Stomach (tissue), 9 donors: ENCODE data around the gene TENT5C. TPM values are rescaled to one million over a fixed set of nuclear protein-coding genes. Genes with fewer than 3 reads are reported as not detected.

Experiments
- DNase-seq, 2 donors: peaks; one replicate each; pipeline versions ENCODE4 v3.0.0 to v3.0.0-alpha.2; 2013 to 2019
- H3K27ac ChIP-seq, 5 donors: fragments of 200-600 bp in 4 of 5; sonication (generic) in 4 of 5; one replicate each; pipeline ENCODE4 v1.5.1; 2013 to 2019; ENCODE audit warnings: mild to moderate bottlenecking in 1 of 5, moderate library complexity in 1 of 5
- H3K27me3 ChIP-seq, 3 donors: fragments of 200-600 bp; sonication (generic); one replicate each; pipeline ENCODE4 v1.5.1; 2017 to 2019; ENCODE audit warnings: mixed run types in 1 of 3
- H3K36me3 ChIP-seq, 4 donors: fragments of 200-600 bp; sonication (generic); 1 replicate in 3 of 4; 2 replicates in 1 of 4; pipeline ENCODE4 v1.5.1; 2016 to 2019
- H3K4me1 ChIP-seq, 4 donors: fragments of 200-600 bp; sonication (generic); one replicate each; pipeline ENCODE4 v1.5.1; 2016 to 2019
- H3K4me3 ChIP-seq, 4 donors: fragments of 200-600 bp; sonication (generic) in 3 of 4; one replicate each; pipeline ENCODE4 v1.5.1; 2016 to 2019; ENCODE audit warnings: mild to moderate bottlenecking in 1 of 4
- H3K9me3 ChIP-seq, 4 donors: fragments of 200-600 bp; sonication (generic); one replicate each; pipeline ENCODE4 v1.5.1; 2016 to 2019
- EP300 ChIP-seq: sonication (generic); formaldehyde crosslinking; IDR thresholded peaks from one replicate; pipeline ENCODE4 v1.6.1; 2017; ENCODE audit warnings: antibody characterized with exemption
- POLR2A ChIP-seq, 4 donors: fragments of 450-650 bp; IDR thresholded peaks; one replicate each; pipeline ENCODE4 v1.6.1; 2016; ENCODE audit warnings: antibody characterized with exemption in 4 of 4, control low read depth in 2 of 4, mild to moderate bottlenecking in 1 of 4, moderate library complexity in 1 of 4
- POLR2AphosphoS5 ChIP-seq, 3 donors: sonication (generic); formaldehyde crosslinking; IDR thresholded peaks; one replicate each; pipeline ENCODE4 v1.6.1; 2016; ENCODE audit warnings: antibody characterized with exemption in 3 of 3
- WGBS, 5 donors: extraction: QIAGEN DNeasy Blood & Tissue Kit in 3 of 5; methylation state at CpG; one replicate each; pipeline versions ENCODE4 v1.1.5 to v1.1.7; 2013 to 2018; 5-methylcytosine and 5-hydroxymethylcytosine counted together
- intact Hi-C: fragments of 100-400 bp; cut with DNase I; formaldehyde crosslinking; loops from one replicate; pipeline ENCODE4 v1.15.1; 2023; ENCODE audit warnings: low total_unique reads
- polyA plus RNA-seq, 3 donors: library from polyadenylated mRNA; stranded (reverse); fragments of 200-250 nt; gene quantifications; one replicate each; pipeline ENCODE4 v1.2.3, GENCODE V29; 2013
- total RNA-seq, 5 donors: library from RNA; depleted of rRNA; stranded (reverse); fragments of >200 nt; gene quantifications; one replicate each; pipeline versions ENCODE4 v1.1.0 to v1.2.3, GENCODE V29; 2014 to 2016
- TF ChIP-seq, protein P1 (sequence below), 7 experiments: fragments of 450-650 bp in 4 of 7; fragments of 200-600 bp in 3 of 7; sonication (generic) in 3 of 7; IDR thresholded peaks; one replicate each; pipeline ENCODE4 v1.5.1; 2016 to 2019; ENCODE audit warnings: antibody characterized with exemption in 7 of 7, control low read depth in 2 of 7, mild to moderate bottlenecking in 1 of 7
- donor health status: healthy with polysubstance abuse.
- donor health status: Bipolar disorder and iron deficiency.
- donor health status: healthy.

The TENT5C gene
- total and polyA plus RNA-seq, 8 donors = 6.0 to 28.1 (median 11.4) TPM

DNA sequence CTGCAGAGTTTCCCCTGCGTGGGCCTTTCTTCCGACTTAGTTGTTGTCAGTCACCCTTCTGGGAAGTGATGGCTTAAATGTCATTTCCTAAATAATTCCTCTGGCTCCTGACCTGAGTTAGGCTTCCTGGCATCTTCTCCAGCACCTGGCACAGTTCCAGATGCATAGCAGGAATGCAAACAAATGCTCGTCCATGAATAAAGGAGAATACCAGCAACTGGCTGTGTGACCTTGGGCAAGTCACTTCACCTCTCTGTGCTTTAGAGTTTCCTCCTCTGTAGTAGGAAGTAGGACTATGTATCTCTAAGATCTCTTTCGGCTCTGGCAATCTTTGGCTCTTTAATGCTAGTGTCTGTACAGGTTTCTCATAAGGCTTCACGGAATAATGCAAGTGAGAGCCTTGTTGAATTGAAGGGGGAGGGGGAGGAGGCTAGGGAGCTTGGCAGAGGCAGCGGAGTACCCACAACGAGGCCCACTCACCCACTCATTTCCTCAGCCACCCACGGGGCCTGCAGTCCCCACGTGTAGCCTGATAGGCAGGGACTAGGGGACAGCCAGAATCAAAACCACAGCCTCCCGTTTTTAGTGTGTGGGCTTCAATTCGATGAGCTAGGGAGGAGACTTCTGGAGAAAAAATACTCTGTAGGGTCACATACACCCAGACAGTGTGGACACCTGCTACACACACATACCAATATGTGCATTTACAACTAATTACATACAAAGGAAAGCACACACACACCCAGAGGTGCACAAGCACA lies 48.1 kb downstream of the TENT5C start:
- H3K4me1 ChIP-seq = peaks cover 13 to 24% (median 19%) of the 10 kb centered on the region in 4 donors
- intact Hi-C loops = no loop called here
- H3K9me3 ChIP-seq = no peaks in the 10 kb centered on the region
- no peaks in the 10 kb centered on the region for H3K27me3 ChIP-seq
- H3K4me3 ChIP-seq = no peak overlapping the region
- no peaks in the 10 kb centered on the region for H3K36me3 ChIP-seq
- DNase-seq = no peak
- 44 to 57% (median 46%) methylated on average over 11 of the region's 11 CpGs for WGBS, 5 donors
- TF ChIP-seq POLR2A (IDR thresholded peaks at IDR 0.05) (no peak), EP300 (no peak), POLR2AphosphoS5 (IDR thresholded peaks at IDR 0.05) (no peak)
- TF ChIP-seq, protein P1, sequence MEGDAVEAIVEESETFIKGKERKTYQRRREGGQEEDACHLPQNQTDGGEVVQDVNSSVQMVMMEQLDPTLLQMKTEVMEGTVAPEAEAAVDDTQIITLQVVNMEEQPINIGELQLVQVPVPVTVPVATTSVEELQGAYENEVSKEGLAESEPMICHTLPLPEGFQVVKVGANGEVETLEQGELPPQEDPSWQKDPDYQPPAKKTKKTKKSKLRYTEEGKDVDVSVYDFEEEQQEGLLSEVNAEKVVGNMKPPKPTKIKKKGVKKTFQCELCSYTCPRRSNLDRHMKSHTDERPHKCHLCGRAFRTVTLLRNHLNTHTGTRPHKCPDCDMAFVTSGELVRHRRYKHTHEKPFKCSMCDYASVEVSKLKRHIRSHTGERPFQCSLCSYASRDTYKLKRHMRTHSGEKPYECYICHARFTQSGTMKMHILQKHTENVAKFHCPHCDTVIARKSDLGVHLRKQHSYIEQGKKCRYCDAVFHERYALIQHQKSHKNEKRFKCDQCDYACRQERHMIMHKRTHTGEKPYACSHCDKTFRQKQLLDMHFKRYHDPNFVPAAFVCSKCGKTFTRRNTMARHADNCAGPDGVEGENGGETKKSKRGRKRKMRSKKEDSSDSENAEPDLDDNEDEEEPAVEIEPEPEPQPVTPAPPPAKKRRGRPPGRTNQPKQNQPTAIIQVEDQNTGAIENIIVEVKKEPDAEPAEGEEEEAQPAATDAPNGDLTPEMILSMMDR (IDR thresholded peaks at IDR 0.05) = no peak
- H3K27ac ChIP-seq = peak overlapping the region in 3 of 5 donors; percentile 17 to 66 (median 30)

DNA sequence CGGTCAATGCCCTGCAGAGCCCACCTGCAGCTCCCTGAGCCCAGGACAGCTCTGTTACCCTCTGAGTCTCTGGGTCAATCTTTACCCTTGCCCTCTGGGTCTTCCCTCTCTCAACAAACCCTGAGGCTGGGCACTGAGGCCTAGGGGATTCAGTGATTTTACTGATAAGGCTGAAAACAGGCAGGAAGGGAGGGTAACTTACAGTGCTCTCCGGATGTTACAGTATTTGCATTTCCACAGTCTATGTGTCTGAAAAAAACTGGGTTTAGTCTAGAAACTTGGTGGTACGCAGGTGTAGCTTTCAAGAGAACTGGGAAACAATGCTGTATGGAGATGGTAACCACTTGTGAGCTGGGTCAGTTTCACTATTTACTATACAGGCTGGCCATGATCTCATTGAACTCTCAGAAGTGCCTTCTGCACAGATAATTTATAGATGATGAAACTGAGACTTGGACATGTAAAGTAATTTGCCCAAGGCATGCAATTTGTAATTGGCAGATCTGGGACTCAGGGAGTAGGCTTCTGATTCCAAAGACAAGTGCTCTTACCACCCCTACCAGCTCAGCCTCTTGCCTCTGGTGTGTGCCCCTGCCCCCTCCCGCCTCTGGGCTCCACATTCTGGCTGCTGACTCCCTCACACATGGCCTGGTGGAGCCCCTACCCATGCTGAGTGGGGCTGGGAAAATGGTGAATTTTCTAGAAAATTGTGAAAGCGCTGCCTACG lies 48.8 kb downstream of the TENT5C start:
- H3K4me1 ChIP-seq = peaks cover 13 to 27% (median 21%) of the 10 kb centered on the region in 4 donors
- intact Hi-C loops = no loop called here
- no peaks in the 10 kb centered on the region for H3K27me3 ChIP-seq
- no peaks in the 10 kb centered on the region for H3K9me3 ChIP-seq
- no peaks in the 10 kb centered on the region for H3K36me3 ChIP-seq
- H3K27ac ChIP-seq = peak overlapping the region; percentile 17 to 66 (median 41)
- no peak overlapping the region for H3K4me3 ChIP-seq
- DNase-seq = no peak
- 50 to 66% (median 62%) methylated on average over 6 of the region's 6 CpGs for WGBS, 5 donors
- no peak for TF ChIP-seq POLR2A (IDR thresholded peaks at IDR 0.05)
- no peak for TF ChIP-seq POLR2AphosphoS5 (IDR thresholded peaks at IDR 0.05)
- TF ChIP-seq, protein P1 (IDR thresholded peaks at IDR 0.05) = no peak
- TF ChIP-seq EP300 = no peak

DNA sequence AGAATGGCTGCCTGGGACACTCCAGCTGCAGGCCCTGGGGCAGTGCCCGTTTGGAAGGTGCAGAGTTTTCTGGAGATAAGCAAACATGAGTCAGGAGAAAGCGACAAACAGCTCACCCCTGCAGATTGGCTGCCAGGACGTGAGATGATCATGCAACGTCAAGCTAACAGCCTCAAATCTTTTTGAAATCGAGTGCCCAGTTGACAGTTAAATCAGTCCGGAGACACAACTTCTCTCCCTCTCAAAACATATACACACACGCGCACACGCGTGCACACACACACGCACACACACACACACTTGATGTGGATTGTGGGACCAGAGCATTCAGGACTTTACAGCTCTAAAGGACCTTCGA lies 49.4 kb downstream of the TENT5C start:
- DNase-seq = peak; percentile 49 to 75

DNA sequence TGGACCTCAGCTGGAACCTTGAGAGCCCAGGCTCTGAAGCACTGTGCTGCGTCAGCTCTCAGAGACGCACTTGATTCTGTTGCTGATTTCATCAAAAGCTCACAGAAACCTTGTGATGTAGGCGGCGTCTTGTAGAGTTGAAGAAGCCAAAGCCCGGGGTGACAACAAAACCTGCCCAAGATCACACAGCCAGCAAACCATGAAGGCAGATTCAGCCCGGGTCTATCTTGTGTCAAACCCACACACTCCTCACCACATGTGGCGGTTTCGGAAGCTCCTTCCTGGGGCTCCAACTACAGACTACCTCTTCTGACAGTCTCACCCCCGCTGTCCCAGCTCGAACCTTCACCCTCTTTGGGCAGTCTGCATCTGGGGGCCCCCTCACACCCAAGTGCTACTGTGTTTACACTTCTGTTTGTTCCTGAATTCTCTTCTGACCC lies 50.4 kb downstream of the TENT5C start:
- Histone ChIP-seq H3K9me3 (no peaks in the 10 kb centered on the region), H3K4me3 (no peak overlapping the region), H3K27ac (peak overlapping the region in 3 of 5 donors; percentile 41 to 59 (median 49)), H3K4me1 (peaks cover 13 to 29% (median 18%) of the 10 kb centered on the region in 4 donors), H3K36me3 (no peaks in the 10 kb centered on the region), H3K27me3 (no peaks in the 10 kb centered on the region)
- 79 to 86% (median 82%) methylated on average over 8 to 10 of the region's 10 CpGs for WGBS, 5 donors
- intact Hi-C loops = no loop called here
- TF ChIP-seq EP300 (no peak), POLR2A (IDR thresholded peaks at IDR 0.05) (no peak), POLR2AphosphoS5 (IDR thresholded peaks at IDR 0.05) (no peak)
- TF ChIP-seq, protein P1 (IDR thresholded peaks at IDR 0.05) = no peak
- DNase-seq = peak; percentile 48 to 66

More for the DNA sequence above, 49.4 kb downstream of the TENT5C start:
- no peaks in the 10 kb centered on the region for H3K9me3 ChIP-seq
- intact Hi-C loops = no loop called here
- H3K4me3 ChIP-seq = no peak overlapping the region
- H3K4me1 ChIP-seq = peaks cover 13 to 29% (median 21%) of the 10 kb centered on the region in 4 donors
- H3K27ac ChIP-seq = peak overlapping the region in 4 of 5 donors; percentile 25 to 59 (median 46)
- 57 to 73% (median 66%) methylated on average over 12 of the region's 12 CpGs for WGBS, 5 donors
- no peaks in the 10 kb centered on the region for H3K36me3 ChIP-seq
- H3K27me3 ChIP-seq = no peaks in the 10 kb centered on the region
- TF ChIP-seq, protein P1 (IDR thresholded peaks at IDR 0.05) = no peak
- no peak for TF ChIP-seq POLR2AphosphoS5 (IDR thresholded peaks at IDR 0.05)
- TF ChIP-seq POLR2A (IDR thresholded peaks at IDR 0.05) = no peak
- no peak for TF ChIP-seq EP300
